ENCODE data around the gene UBE2G1. TPM values are rescaled to one million over a fixed set of nuclear protein-coding genes. Genes with fewer than 3 reads are reported as not detected.

UBE2G1 gene, protein sequence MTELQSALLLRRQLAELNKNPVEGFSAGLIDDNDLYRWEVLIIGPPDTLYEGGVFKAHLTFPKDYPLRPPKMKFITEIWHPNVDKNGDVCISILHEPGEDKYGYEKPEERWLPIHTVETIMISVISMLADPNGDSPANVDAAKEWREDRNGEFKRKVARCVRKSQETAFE
- total RNA-seq (54.4 TPM), polyA plus RNA-seq (ENCODE audit: insufficient read depth in 1 of 8, insufficient read length in 8 of 8, low replicate concordance in 1 of 8) (10 to 100 TPM; 57.3 to 73.9 (median 66.9) TPM)
- long read RNA-seq, donor 1, transcript UBE2G1-201 (6 exons, 3,974 nt) = major isoform, 6 of 6 reads
- long read RNA-seq, donor 1, partial matches to known transcripts = 0 of 6 reads
- long read RNA-seq, donor 1, other reads (novel, unspliced or antisense) = 0 of 6 reads
- long read RNA-seq, donor 2, partial matches to known transcripts = 0 of 3 reads
- long read RNA-seq, donor 2, other reads (novel, unspliced or antisense) = 0 of 3 reads
- long read RNA-seq, donor 3, transcript UBE2G1-201 (6 exons, 3,974 nt) = major isoform, 14 of 15 reads
- long read RNA-seq, donor 3, partial matches to known transcripts = 0 of 15 reads
- long read RNA-seq, donor 3, other reads (novel, unspliced or antisense) = 0 of 15 reads
- long read RNA-seq, donor 4, transcript UBE2G1-201 (6 exons, 3,974 nt) = major isoform, 13 of 14 reads
- long read RNA-seq, donor 4, partial matches to known transcripts = 0 of 14 reads
- long read RNA-seq, donor 4, other reads (novel, unspliced or antisense) = 0 of 14 reads
- long read RNA-seq, donor 5, transcript UBE2G1-201 (6 exons, 3,974 nt) = major isoform, 33 of 34 reads
- long read RNA-seq, donor 5, partial matches to known transcripts = 0 of 34 reads
- long read RNA-seq, donor 5, other reads (novel, unspliced or antisense) = 0 of 34 reads
- long read RNA-seq, donor 6, transcript UBE2G1-201 (6 exons, 3,974 nt) = major isoform, 34 of 36 reads
- long read RNA-seq, donor 6, partial matches to known transcripts = 0 of 36 reads
- long read RNA-seq, donor 6, other reads (novel, unspliced or antisense) = 0 of 36 reads
- long read RNA-seq, donor 7, transcript UBE2G1-201 (6 exons, 3,974 nt) = major isoform, 17 of 18 reads
- long read RNA-seq, donor 7, partial matches to known transcripts = 0 of 18 reads
- long read RNA-seq, donor 7, other reads (novel, unspliced or antisense) = 0 of 18 reads
- long read RNA-seq, donor 8, transcript UBE2G1-201 (6 exons, 3,974 nt) = major isoform, 10 of 11 reads
- long read RNA-seq, donor 8, partial matches to known transcripts = 0 of 11 reads
- long read RNA-seq, donor 8, other reads (novel, unspliced or antisense) = 0 of 11 reads
- long read RNA-seq, donor 9, transcript UBE2G1-201 (6 exons, 3,974 nt) = major isoform, 16 of 18 reads
- long read RNA-seq, donor 9, partial matches to known transcripts = 0 of 18 reads
- long read RNA-seq, donor 9, other reads (novel, unspliced or antisense) = 0 of 18 reads
- long read RNA-seq, donor 10, transcript UBE2G1-201 (6 exons, 3,974 nt) = major isoform, 22 of 33 reads
- long read RNA-seq, donor 10, partial matches to known transcripts = 10 of 33 reads
- long read RNA-seq, donor 10, other reads (novel, unspliced or antisense) = 0 of 33 reads
- long read RNA-seq, donor 11, transcript UBE2G1-201 (6 exons, 3,974 nt) = major isoform, 10 of 11 reads
- long read RNA-seq, donor 11, partial matches to known transcripts = 0 of 11 reads
- long read RNA-seq, donor 11, other reads (novel, unspliced or antisense) = 0 of 11 reads

GRCh38 chr17:4366327-4367063 lies at the start of gene UBE2G1:
Gene UBE2G1, minus strand, starts transcription at chr17:4366675. Its CDS starts 359 bp downstream, at chr17:4366316.
- peak; percentile 98 for DNase-seq
- Histone ChIP-seq H3K27me3 (ENCODE audit: control insufficient read depth, insufficient read depth, low read length) (no peaks in the 10 kb centered on the region), H3K4me1 (ENCODE audit: control insufficient read depth, insufficient read depth, low read length) (peaks cover 9% of the 10 kb centered on the region), H3K27ac (ENCODE audit: low read length) (peak within 1 kb of the TSS; percentile 82), H3K4me3 (ENCODE audit: low read length) (peak within 1 kb of the TSS; percentile 74), H3K9me3 (replicated peaks; ENCODE audit: control insufficient read depth, low read depth, low read length) (no peaks in the 10 kb centered on the region), H3K36me3 (ENCODE audit: control insufficient read depth, insufficient read depth, low read length) (no peaks in the 10 kb centered on the region)
- under 1% methylated on average over 69 of the region's 77 CpGs for WGBS (ENCODE audit: insufficient coverage)

DNA sequence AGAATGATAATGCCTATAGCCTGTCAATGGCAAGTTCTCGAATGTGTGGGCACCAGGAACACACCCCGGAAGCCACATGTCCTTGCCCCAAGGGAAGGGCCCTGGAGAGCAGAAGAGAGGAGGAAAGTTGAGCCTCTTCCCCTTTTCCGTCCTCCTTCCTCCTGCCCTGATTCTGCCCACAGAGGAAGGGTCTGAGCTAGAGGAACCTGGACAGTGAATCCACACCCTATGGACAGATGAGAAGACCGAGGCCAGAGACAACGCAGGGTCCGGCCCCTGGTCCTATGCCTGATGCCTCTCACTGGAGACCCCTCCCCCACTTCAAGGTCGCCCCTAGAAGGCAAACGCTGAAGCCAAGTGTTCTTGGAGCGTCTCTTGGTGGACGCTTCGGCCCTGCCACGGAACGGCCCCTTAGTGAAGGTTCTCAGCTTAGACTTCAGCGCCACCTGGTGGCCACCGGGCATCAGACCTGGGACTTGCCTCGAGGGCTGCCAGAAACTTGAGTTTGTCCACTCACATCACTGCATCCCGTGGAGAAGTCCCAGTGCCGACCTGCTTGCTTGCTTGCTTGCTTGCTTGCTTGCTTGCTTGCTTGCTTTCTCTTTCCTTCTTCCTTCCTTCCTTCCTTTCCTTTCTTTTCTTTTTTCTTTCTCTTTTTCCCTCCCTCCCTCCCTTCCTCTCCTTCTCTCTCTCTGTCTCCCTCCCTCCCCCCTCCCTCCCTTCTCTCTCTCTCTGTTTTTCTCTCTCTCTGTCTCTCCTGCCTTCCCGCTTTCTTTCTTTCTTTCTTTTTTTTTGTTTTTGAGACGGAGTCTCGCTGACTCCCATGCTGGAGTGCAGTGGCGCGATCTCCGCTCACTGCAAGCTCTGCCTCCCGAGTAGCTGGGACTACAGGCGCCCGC lies 46.7 kb upstream of the UBE2G1 start:
- DNase-seq = peak; percentile 95
- no peaks in the 10 kb centered on the region for H3K36me3 ChIP-seq (ENCODE audit: control insufficient read depth, insufficient read depth, low read length)
- H3K27me3 ChIP-seq (ENCODE audit: control insufficient read depth, insufficient read depth, low read length) = no peaks in the 10 kb centered on the region
- no peak overlapping the region for H3K4me3 ChIP-seq (ENCODE audit: low read length)
- no peak overlapping the region for H3K27ac ChIP-seq (ENCODE audit: low read length)
- peaks cover 5% of the 10 kb centered on the region for H3K4me1 ChIP-seq (ENCODE audit: control insufficient read depth, insufficient read depth, low read length)
- 4% methylated on average over 14 of the region's 27 CpGs for WGBS (ENCODE audit: insufficient coverage)
- H3K9me3 ChIP-seq (replicated peaks; ENCODE audit: control insufficient read depth, low read depth, low read length) = no peaks in the 10 kb centered on the region

GRCh38 chr17:4411201-4411600 lies 44.7 kb upstream of the UBE2G1 start:
- Histone ChIP-seq H3K4me1 (ENCODE audit: control insufficient read depth, insufficient read depth, low read length) (peaks cover 5% of the 10 kb centered on the region), H3K27ac (ENCODE audit: low read length) (no peak overlapping the region), H3K36me3 (ENCODE audit: control insufficient read depth, insufficient read depth, low read length) (no peaks in the 10 kb centered on the region), H3K27me3 (ENCODE audit: control insufficient read depth, insufficient read depth, low read length) (no peaks in the 10 kb centered on the region), H3K9me3 (replicated peaks; ENCODE audit: control insufficient read depth, low read depth, low read length) (no peaks in the 10 kb centered on the region), H3K4me3 (ENCODE audit: low read length) (no peak overlapping the region)
- WGBS (ENCODE audit: insufficient coverage) = no CpG with 5 or more reads among the region's 3 CpGs
- DNase-seq = no peak

DNA sequence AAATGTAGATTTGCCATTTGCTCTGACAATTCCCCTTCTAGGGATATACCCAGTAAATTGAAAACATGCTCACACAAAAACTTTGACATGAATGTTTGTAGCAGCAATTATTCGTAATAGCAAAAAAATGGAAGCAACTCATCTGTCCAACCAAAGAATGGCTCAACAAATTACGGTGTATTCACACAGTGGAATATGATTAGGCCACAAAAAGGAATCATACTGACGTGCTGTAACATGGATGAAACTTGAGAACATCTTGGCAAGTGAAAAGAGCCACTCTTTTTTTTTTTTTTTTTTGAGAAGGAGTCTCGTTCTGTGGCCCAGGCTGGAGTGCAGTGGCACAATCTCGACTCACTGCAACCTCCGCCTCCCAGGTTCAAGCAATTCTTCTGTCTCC lies 43.2 kb upstream of the UBE2G1 start:
- 80% methylated on average over 2 of the region's 6 CpGs for WGBS (ENCODE audit: insufficient coverage)
- H3K4me1 ChIP-seq (ENCODE audit: control insufficient read depth, insufficient read depth, low read length) = peaks cover 5% of the 10 kb centered on the region
- no peaks in the 10 kb centered on the region for H3K36me3 ChIP-seq (ENCODE audit: control insufficient read depth, insufficient read depth, low read length)
- no peaks in the 10 kb centered on the region for H3K9me3 ChIP-seq (replicated peaks; ENCODE audit: control insufficient read depth, low read depth, low read length)
- no peaks in the 10 kb centered on the region for H3K27me3 ChIP-seq (ENCODE audit: control insufficient read depth, insufficient read depth, low read length)
- no peak for DNase-seq
- no peak overlapping the region for H3K27ac ChIP-seq (ENCODE audit: low read length)
- H3K4me3 ChIP-seq (ENCODE audit: low read length) = no peak overlapping the region

GRCh38 chr17:4407851-4408250 lies 41.4 kb upstream of the UBE2G1 start:
- WGBS (ENCODE audit: insufficient coverage) = 68% methylated on average over 3 of the region's 8 CpGs
- no peak overlapping the region for H3K4me3 ChIP-seq (ENCODE audit: low read length)
- no peaks in the 10 kb centered on the region for H3K9me3 ChIP-seq (replicated peaks; ENCODE audit: control insufficient read depth, low read depth, low read length)
- H3K4me1 ChIP-seq (ENCODE audit: control insufficient read depth, insufficient read depth, low read length) = peaks cover 2% of the 10 kb centered on the region
- no peaks in the 10 kb centered on the region for H3K27me3 ChIP-seq (ENCODE audit: control insufficient read depth, insufficient read depth, low read length)
- no peak for DNase-seq
- no peak overlapping the region for H3K27ac ChIP-seq (ENCODE audit: low read length)
- no peaks in the 10 kb centered on the region for H3K36me3 ChIP-seq (ENCODE audit: control insufficient read depth, insufficient read depth, low read length)

DNA sequence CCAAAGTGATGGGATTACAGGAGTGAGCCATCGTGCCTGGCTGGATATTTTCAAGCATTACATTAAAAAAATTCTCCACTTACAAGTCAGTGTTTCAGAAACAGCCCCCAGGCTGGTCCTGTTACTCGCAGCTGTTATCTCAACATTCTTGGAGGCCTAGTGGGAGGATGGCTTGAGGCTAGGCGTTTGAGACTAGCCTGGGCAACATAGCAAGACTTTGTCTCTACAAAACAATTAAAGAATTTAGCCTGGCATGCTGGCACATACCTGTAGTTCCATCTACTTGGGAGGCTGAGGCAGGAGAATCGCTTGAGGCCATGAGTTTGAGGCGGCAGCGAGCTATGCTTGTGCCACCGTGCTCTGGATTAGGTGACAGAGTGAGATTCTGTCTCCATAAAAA lies 40.7 kb upstream of the UBE2G1 start:
- Histone ChIP-seq H3K4me3 (ENCODE audit: low read length) (no peak overlapping the region), H3K9me3 (replicated peaks; ENCODE audit: control insufficient read depth, low read depth, low read length) (no peaks in the 10 kb centered on the region), H3K36me3 (ENCODE audit: control insufficient read depth, insufficient read depth, low read length) (no peaks in the 10 kb centered on the region), H3K27me3 (ENCODE audit: control insufficient read depth, insufficient read depth, low read length) (no peaks in the 10 kb centered on the region), H3K27ac (ENCODE audit: low read length) (no peak overlapping the region), H3K4me1 (ENCODE audit: control insufficient read depth, insufficient read depth, low read length) (no peaks in the 10 kb centered on the region)
- WGBS (ENCODE audit: insufficient coverage) = 80% methylated on average over 2 of the region's 7 CpGs
- DNase-seq = no peak

- H3K27ac ChIP-seq (ENCODE audit: low read length) = no peak overlapping the region
- DNase-seq = no peak
- no peaks in the 10 kb centered on the region for H3K9me3 ChIP-seq (replicated peaks; ENCODE audit: control insufficient read depth, low read depth, low read length)
- no peaks in the 10 kb centered on the region for H3K4me1 ChIP-seq (ENCODE audit: control insufficient read depth, insufficient read depth, low read length)
- WGBS (ENCODE audit: insufficient coverage) = 84% methylated on average over 10 of the region's 10 CpGs
- no peaks in the 10 kb centered on the region for H3K27me3 ChIP-seq (ENCODE audit: control insufficient read depth, insufficient read depth, low read length)
- no peaks in the 10 kb centered on the region for H3K36me3 ChIP-seq (ENCODE audit: control insufficient read depth, insufficient read depth, low read length)
- H3K4me3 ChIP-seq (ENCODE audit: low read length) = no peak overlapping the region
Observed at GRCh38 chr17:4406386-4406785, 39.9 kb upstream of the UBE2G1 start.

- H3K4me3 ChIP-seq (ENCODE audit: low read length) = no peak overlapping the region
- WGBS (ENCODE audit: insufficient coverage) = 82% methylated on average over 5 of the region's 5 CpGs
Observed at GRCh38 chr17:4405699-4406098, 39.2 kb upstream of the UBE2G1 start.

More at GRCh38 chr17:4405699-4406098, 39.2 kb upstream of the UBE2G1 start:
- H3K36me3 ChIP-seq (ENCODE audit: control insufficient read depth, insufficient read depth, low read length) = no peaks in the 10 kb centered on the region
- no peak for DNase-seq
- H3K9me3 ChIP-seq (replicated peaks; ENCODE audit: control insufficient read depth, low read depth, low read length) = no peaks in the 10 kb centered on the region
- H3K4me1 ChIP-seq (ENCODE audit: control insufficient read depth, insufficient read depth, low read length) = no peaks in the 10 kb centered on the region
- no peak overlapping the region for H3K27ac ChIP-seq (ENCODE audit: low read length)
- H3K27me3 ChIP-seq (ENCODE audit: control insufficient read depth, insufficient read depth, low read length) = no peaks in the 10 kb centered on the region
